ENCODE data around the gene FAR2. TPM values are rescaled to one million over a fixed set of nuclear protein-coding genes. Genes with fewer than 3 reads are reported as not detected.

Gene FAR2
- polyA plus RNA-seq, 1 donor (not counting 4 experiments of a cell fraction or from before 2014, with no cell fraction given): 9.2 TPM

- no peaks in the 10 kb centered on the region for H3K4me1 ChIP-seq (ENCODE audit: control insufficient read depth, extremely low read depth, insufficient read depth, low read length)
- no peaks in the 10 kb centered on the region for H3K36me3 ChIP-seq (ENCODE audit: control insufficient read depth in 2 of 2, extremely low read depth in 1 of 2, insufficient read depth in 2 of 2, low read length in 2 of 2)
- no peak overlapping the region for H3K4me2 ChIP-seq (ENCODE audit: control insufficient read depth, extremely low read depth, insufficient read depth, low read depth, low read length)
- H3K9ac ChIP-seq (ENCODE audit: control insufficient read depth, extremely low read depth, insufficient read depth, low read length): no peak overlapping the region
- no peak overlapping the region for H3K27ac ChIP-seq (ENCODE audit: control insufficient read depth, insufficient read depth, low read length)
- no peak for FAIRE-seq
- no peaks in the 10 kb centered on the region for H3K79me2 ChIP-seq (ENCODE audit: control insufficient read depth, insufficient read depth, low read length)
- H3K4me3 ChIP-seq (ENCODE audit: control insufficient read depth in 2 of 3, extremely low read depth in 1 of 3, insufficient read depth in 2 of 3, low read depth in 1 of 3, low read length in 3 of 3): no peak overlapping the region
- H3K9me1 ChIP-seq (ENCODE audit: control insufficient read depth, extremely low read depth, insufficient read depth, low read length): no peaks in the 10 kb centered on the region
- TF ChIP-seq EZH2 (IDR thresholded peaks at IDR 0.05; ENCODE audit: low read length) (no peak), CTCF (optimal IDR thresholded peaks at IDR 0.05 in 1 of 3, IDR thresholded peaks at IDR 0.05 in 1 of 3, conservative IDR thresholded peaks at IDR 0.05 in 1 of 3; ENCODE audit: extremely low read depth in 1 of 3, insufficient read depth in 2 of 3, low read length in 3 of 3) (no peak)
- H3K9me3 ChIP-seq (ENCODE audit: control insufficient read depth, low read depth, low read length): no peaks in the 10 kb centered on the region
- H3K27me3 ChIP-seq (ENCODE audit: control insufficient read depth, extremely low read depth, insufficient read depth, low read length): no peaks in the 10 kb centered on the region
- H2AFZ ChIP-seq (ENCODE audit: control insufficient read depth, low read length): no peak overlapping the region
- DNase-seq (ENCODE audit: low read depth, low spot score): no peak
- no peaks in the 10 kb centered on the region for H4K20me1 ChIP-seq (ENCODE audit: control insufficient read depth, extremely low read depth, insufficient read depth, low read length)
- dilution Hi-C loops (cut with MboI; ENCODE audit: extremely low pct_ligation_motif_present, low sequenced_read_pairs): no loop called here
Measured at GRCh38 chr12:29275834-29276233, 126.8 kb downstream of the FAR2 start.

- TF ChIP-seq EZH2 (IDR thresholded peaks at IDR 0.05; ENCODE audit: low read length) (no peak), CTCF (optimal IDR thresholded peaks at IDR 0.05 in 1 of 3, IDR thresholded peaks at IDR 0.05 in 1 of 3, conservative IDR thresholded peaks at IDR 0.05 in 1 of 3; ENCODE audit: extremely low read depth in 1 of 3, insufficient read depth in 2 of 3, low read length in 3 of 3) (no peak)
- dilution Hi-C loops (cut with MboI; ENCODE audit: extremely low pct_ligation_motif_present, low sequenced_read_pairs): no loop called here
- no peak overlapping the region for H3K9ac ChIP-seq (ENCODE audit: control insufficient read depth, extremely low read depth, insufficient read depth, low read length)
Measured at GRCh38 chr12:29277231-29277630, 128.2 kb downstream of the FAR2 start.

More at GRCh38 chr12:29277231-29277630, 128.2 kb downstream of the FAR2 start:
- no peaks in the 10 kb centered on the region for H3K36me3 ChIP-seq (ENCODE audit: control insufficient read depth in 2 of 2, extremely low read depth in 1 of 2, insufficient read depth in 2 of 2, low read length in 2 of 2)
- no peak for DNase-seq (ENCODE audit: low read depth, low spot score)
- H3K27me3 ChIP-seq (ENCODE audit: control insufficient read depth, extremely low read depth, insufficient read depth, low read length): no peaks in the 10 kb centered on the region
- H2AFZ ChIP-seq (ENCODE audit: control insufficient read depth, low read length): no peak overlapping the region
- H3K27ac ChIP-seq (ENCODE audit: control insufficient read depth, insufficient read depth, low read length): no peak overlapping the region
- H3K79me2 ChIP-seq (ENCODE audit: control insufficient read depth, insufficient read depth, low read length): no peaks in the 10 kb centered on the region
- H3K9me3 ChIP-seq (ENCODE audit: control insufficient read depth, low read depth, low read length): no peaks in the 10 kb centered on the region
- H3K4me2 ChIP-seq (ENCODE audit: control insufficient read depth, extremely low read depth, insufficient read depth, low read depth, low read length): no peak overlapping the region
- no peak overlapping the region for H3K4me3 ChIP-seq (ENCODE audit: control insufficient read depth in 2 of 3, extremely low read depth in 1 of 3, insufficient read depth in 2 of 3, low read depth in 1 of 3, low read length in 3 of 3)
- no peaks in the 10 kb centered on the region for H3K4me1 ChIP-seq (ENCODE audit: control insufficient read depth, extremely low read depth, insufficient read depth, low read length)
- no peaks in the 10 kb centered on the region for H4K20me1 ChIP-seq (ENCODE audit: control insufficient read depth, extremely low read depth, insufficient read depth, low read length)
- no peak for FAIRE-seq
- H3K9me1 ChIP-seq (ENCODE audit: control insufficient read depth, extremely low read depth, insufficient read depth, low read length): no peaks in the 10 kb centered on the region

Measured in keratinocyte (primary cell).